DOHH2 (cell line): ENCODE results near the gene WDR48.
"Not testable (repeated sequence)": the region's sequence is repeated elsewhere in the genome, so short reads cannot be mapped to it uniquely, and the experiment has no call there.

Experiments
- H3F3A ChIP-seq: fragments of 200-600 bp; sonication (generic), shearing (Covaris generic); 2 replicates; pipeline ENCODE4 v1.6.0; 2016; ENCODE audit warnings: antibody characterized with exemption, mild to moderate bottlenecking; ENCODE audit not compliant: control insufficient read depth, insufficient read depth
- H3K27ac ChIP-seq: fragments of 200-600 bp; sonication (generic); 2 replicates; pipeline ENCODE4 v1.5.1; 2014; ENCODE audit warnings: low read depth, mild to moderate bottlenecking, low read length, moderate library complexity
- H3K27me3 ChIP-seq: fragments of 200-600 bp; sonication (generic); 2 replicates; pipeline ENCODE4 v1.6.1; 2014; ENCODE audit warnings: mild to moderate bottlenecking, low read length, mixed read lengths; ENCODE audit not compliant: control insufficient read depth
- H3K36me3 ChIP-seq: fragments of 200-600 bp; sonication (generic); 2 replicates; pipeline ENCODE4 v1.6.1; 2014; ENCODE audit warnings: mild to moderate bottlenecking, low read length, moderate library complexity, mixed read lengths; ENCODE audit not compliant: control insufficient read depth
- H3K4me1 ChIP-seq: fragments of 200-600 bp; sonication (generic); 2 replicates; pipeline ENCODE4 v1.6.1; 2014; ENCODE audit warnings: mild to moderate bottlenecking, low read length, mixed read lengths; ENCODE audit not compliant: control insufficient read depth
- H3K4me2 ChIP-seq: fragments of 200-600 bp; sonication (generic); 2 replicates; pipeline ENCODE4 v1.6.0; 2014; ENCODE audit warnings: mild to moderate bottlenecking, low read length, moderate library complexity
- H3K4me3 ChIP-seq: fragments of 200-600 bp; sonication (generic); 2 replicates; pipeline ENCODE4 v1.5.1; 2014; ENCODE audit warnings: mild to moderate bottlenecking, low read length, mixed read lengths
- H3K79me2 ChIP-seq: fragments of 200-600 bp; sonication (generic); 2 replicates; pipeline ENCODE4 v1.6.1; 2014; ENCODE audit warnings: mild to moderate bottlenecking, low read length, mixed read lengths; ENCODE audit not compliant: control insufficient read depth
- H3K9me2 ChIP-seq: fragments of 200-600 bp; sonication (generic); replicated peaks from 2 replicates; pipeline ENCODE4 v1.6.1; 2014; ENCODE audit warnings: mild to moderate bottlenecking, low read length, mixed read lengths; ENCODE audit not compliant: control insufficient read depth
- H3K9me3 ChIP-seq: fragments of 200-600 bp; sonication (generic); 2 replicates; pipeline ENCODE4 v1.6.1; 2014; ENCODE audit warnings: antibody characterized with exemption, low read length, mixed read lengths; ENCODE audit not compliant: control insufficient read depth, insufficient read depth
- H4K20me1 ChIP-seq: fragments of 200-600 bp; sonication (generic); 2 replicates; pipeline ENCODE4 v1.6.0; 2014; ENCODE audit warnings: low read depth, mild to moderate bottlenecking, antibody characterized with exemption, low read length, moderate library complexity; ENCODE audit not compliant: control insufficient read depth, insufficient read depth
- EZH2phosphoT487 ChIP-seq: fragments of 200-600 bp; sonication (generic); IDR thresholded peaks from 2 replicates; pipeline ENCODE4 v1.6.1; 2017; ENCODE audit warnings: borderline replicate concordance, mild to moderate bottlenecking, antibody characterized with exemption, low read length, moderate library complexity, mixed read lengths
- TF ChIP-seq, protein P1 (sequence below): fragments of 200-600 bp; sonication (generic); IDR thresholded peaks from one replicate; pipeline ENCODE4 v1.5.1; 2014; ENCODE audit warnings: antibody characterized with exemption, mild to moderate bottlenecking, low read depth, low read length; ENCODE audit not compliant: poor library complexity, severe bottlenecking

WDR48 gene

DNA sequence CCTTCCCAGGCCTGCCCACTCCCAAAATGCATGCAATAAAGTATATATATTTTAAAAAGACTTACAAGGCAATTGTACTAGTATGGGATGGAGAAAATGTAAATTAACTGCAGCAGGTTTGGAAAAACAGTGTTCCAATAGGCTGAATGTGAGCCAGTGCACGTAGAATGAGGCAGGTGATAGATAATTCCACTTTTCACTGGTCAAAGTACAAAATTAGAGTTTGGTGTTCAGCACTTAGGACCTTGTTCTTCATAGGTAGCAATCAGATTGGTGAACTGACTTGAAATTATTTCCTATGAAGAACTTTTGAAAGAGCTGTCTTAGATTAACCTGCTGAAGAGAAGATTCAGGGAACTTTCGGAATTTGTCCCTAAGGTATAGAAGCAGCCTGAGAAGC is 1.9 kb downstream of the WDR48 start:
- no peak overlapping the region for H3K27ac ChIP-seq
- no peaks in the 10 kb centered on the region; the same call in 1 of the 2 replicates for H3F3A ChIP-seq
- H3K9me3 ChIP-seq: no peaks in the 10 kb centered on the region
- H3K36me3 ChIP-seq: 0 out of 2 replicates have a peak, but pooled peaks cover 3% of the 10 kb centered on the region
- H3K27me3 ChIP-seq: no peaks in the 10 kb centered on the region
- H3K9me2 ChIP-seq: no peaks in the 10 kb centered on the region
- peaks cover 40% of the 10 kb centered on the region for H3K79me2 ChIP-seq
- no peaks in the 10 kb centered on the region for H4K20me1 ChIP-seq
- no peak for TF ChIP-seq EZH2phosphoT487
- TF ChIP-seq, protein P1, sequence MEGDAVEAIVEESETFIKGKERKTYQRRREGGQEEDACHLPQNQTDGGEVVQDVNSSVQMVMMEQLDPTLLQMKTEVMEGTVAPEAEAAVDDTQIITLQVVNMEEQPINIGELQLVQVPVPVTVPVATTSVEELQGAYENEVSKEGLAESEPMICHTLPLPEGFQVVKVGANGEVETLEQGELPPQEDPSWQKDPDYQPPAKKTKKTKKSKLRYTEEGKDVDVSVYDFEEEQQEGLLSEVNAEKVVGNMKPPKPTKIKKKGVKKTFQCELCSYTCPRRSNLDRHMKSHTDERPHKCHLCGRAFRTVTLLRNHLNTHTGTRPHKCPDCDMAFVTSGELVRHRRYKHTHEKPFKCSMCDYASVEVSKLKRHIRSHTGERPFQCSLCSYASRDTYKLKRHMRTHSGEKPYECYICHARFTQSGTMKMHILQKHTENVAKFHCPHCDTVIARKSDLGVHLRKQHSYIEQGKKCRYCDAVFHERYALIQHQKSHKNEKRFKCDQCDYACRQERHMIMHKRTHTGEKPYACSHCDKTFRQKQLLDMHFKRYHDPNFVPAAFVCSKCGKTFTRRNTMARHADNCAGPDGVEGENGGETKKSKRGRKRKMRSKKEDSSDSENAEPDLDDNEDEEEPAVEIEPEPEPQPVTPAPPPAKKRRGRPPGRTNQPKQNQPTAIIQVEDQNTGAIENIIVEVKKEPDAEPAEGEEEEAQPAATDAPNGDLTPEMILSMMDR: no peak
- H3K4me2 ChIP-seq: no peak overlapping the region
- peaks cover 21% of the 10 kb centered on the region for H3K4me1 ChIP-seq
- H3K4me3 ChIP-seq: no peak overlapping the region

DNA sequence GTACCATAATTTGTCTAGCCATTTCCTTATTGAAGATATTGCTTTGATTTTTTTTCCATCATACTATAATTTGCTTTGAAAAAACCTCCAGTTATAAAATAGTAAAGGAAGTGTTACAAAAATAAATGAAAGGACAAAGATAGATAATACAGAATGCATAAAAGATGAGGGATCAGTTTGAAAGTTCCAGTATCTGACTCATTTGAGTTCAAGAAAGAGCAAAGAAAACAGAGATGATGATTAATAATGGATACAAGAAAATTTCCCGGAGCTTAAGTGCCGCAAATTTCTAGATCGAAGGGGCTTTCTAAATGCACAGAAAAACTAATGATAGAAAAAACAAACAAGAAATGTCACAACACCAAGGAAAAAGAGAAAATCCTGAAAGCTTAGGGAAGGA is 4.3 kb downstream of the WDR48 start:
- Histone ChIP-seq H3K4me1 (peaks cover 14% of the 10 kb centered on the region), H4K20me1 (no peaks in the 10 kb centered on the region), H3K27ac (no peak overlapping the region), H3F3A (no peaks in the 10 kb centered on the region), H3K27me3 (no peaks in the 10 kb centered on the region), H3K9me2 (no peaks in the 10 kb centered on the region), H3K36me3 (0 out of 2 replicates have a peak, but pooled peaks cover 3% of the 10 kb centered on the region), H3K9me3 (no peaks in the 10 kb centered on the region), H3K4me3 (no peak overlapping the region), H3K4me2 (no peak overlapping the region), H3K79me2 (peaks cover 53% of the 10 kb centered on the region)
- TF ChIP-seq, protein P1: no peak
- TF ChIP-seq EZH2phosphoT487: no peak

DNA sequence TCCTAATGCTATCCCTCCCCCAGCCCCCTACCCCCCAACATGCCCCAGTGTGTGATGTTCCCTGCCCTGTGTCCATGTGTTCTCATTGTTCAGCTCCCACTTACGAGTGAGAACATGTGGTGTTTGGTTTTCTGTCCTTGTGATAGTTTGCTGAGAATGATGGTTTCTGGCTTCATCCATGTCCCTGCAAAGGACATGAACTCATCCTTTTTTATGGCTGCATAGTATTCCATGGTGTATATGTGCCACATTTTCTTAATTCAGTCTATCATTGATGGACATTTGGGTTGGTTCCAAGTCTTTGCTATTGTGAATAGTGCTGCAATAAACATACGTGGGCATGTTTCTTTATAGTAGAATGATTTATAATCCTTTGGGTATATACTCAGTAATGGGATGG is 9.4 kb downstream of the WDR48 start:
- not testable (repeated sequence) for H3K4me2 ChIP-seq, H3K27ac ChIP-seq, H3F3A ChIP-seq, H3K27me3 ChIP-seq, H3K36me3 ChIP-seq, H3K4me1 ChIP-seq, H3K9me2 ChIP-seq, H3K4me3 ChIP-seq, H4K20me1 ChIP-seq, H3K9me3 ChIP-seq
- peaks cover 29% of the 10 kb centered on the region for H3K79me2 ChIP-seq

DNA sequence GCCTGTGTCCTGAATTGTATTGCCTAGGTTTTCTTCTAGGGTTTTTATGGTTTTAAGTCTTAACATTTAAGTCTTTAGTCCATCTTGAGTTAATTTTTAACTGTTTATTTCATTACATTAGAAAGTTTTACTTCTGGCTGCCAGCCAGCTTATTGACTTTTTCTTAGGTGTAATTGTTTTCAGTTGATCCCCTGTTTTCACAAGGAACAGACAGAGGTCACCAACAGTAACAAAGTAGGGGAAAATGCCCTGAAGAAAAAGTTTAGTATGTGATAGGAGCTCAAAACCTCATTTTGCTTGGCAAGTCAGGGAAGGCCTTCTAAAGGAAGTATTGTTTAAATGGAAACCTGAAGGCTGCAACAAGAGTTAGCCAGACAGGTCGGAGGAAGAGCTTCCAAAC is 10.4 kb downstream of the WDR48 start:
- H3K9me3 ChIP-seq: no peaks in the 10 kb centered on the region
- TF ChIP-seq, protein P1: no peak
- TF ChIP-seq EZH2phosphoT487: no peak
- H3K27ac ChIP-seq: no peak overlapping the region
- no peak overlapping the region for H3K4me3 ChIP-seq
- H3K27me3 ChIP-seq: no peaks in the 10 kb centered on the region
- H3F3A ChIP-seq: no peaks in the 10 kb centered on the region
- H3K4me2 ChIP-seq: no peak overlapping the region
- H3K36me3 ChIP-seq: peaks cover 14% of the 10 kb centered on the region
- H3K79me2 ChIP-seq: peaks cover 27% of the 10 kb centered on the region
- H3K4me1 ChIP-seq: peaks cover 6% of the 10 kb centered on the region
- H4K20me1 ChIP-seq: no peaks in the 10 kb centered on the region
- no peaks in the 10 kb centered on the region for H3K9me2 ChIP-seq
